GM19351 (cell line): Measurements from ENCODE around the gene NHSL1.

ENCODE experiments used
- ATAC-seq: cut with Tn5 transposase; IDR thresholded peaks from one replicate; pipeline ENCODE4 v1.9.1; 2021; ENCODE audit warnings: mild to moderate bottlenecking, moderate library complexity; ENCODE audit not compliant: unreplicated experiment

NHSL1 gene, protein sequence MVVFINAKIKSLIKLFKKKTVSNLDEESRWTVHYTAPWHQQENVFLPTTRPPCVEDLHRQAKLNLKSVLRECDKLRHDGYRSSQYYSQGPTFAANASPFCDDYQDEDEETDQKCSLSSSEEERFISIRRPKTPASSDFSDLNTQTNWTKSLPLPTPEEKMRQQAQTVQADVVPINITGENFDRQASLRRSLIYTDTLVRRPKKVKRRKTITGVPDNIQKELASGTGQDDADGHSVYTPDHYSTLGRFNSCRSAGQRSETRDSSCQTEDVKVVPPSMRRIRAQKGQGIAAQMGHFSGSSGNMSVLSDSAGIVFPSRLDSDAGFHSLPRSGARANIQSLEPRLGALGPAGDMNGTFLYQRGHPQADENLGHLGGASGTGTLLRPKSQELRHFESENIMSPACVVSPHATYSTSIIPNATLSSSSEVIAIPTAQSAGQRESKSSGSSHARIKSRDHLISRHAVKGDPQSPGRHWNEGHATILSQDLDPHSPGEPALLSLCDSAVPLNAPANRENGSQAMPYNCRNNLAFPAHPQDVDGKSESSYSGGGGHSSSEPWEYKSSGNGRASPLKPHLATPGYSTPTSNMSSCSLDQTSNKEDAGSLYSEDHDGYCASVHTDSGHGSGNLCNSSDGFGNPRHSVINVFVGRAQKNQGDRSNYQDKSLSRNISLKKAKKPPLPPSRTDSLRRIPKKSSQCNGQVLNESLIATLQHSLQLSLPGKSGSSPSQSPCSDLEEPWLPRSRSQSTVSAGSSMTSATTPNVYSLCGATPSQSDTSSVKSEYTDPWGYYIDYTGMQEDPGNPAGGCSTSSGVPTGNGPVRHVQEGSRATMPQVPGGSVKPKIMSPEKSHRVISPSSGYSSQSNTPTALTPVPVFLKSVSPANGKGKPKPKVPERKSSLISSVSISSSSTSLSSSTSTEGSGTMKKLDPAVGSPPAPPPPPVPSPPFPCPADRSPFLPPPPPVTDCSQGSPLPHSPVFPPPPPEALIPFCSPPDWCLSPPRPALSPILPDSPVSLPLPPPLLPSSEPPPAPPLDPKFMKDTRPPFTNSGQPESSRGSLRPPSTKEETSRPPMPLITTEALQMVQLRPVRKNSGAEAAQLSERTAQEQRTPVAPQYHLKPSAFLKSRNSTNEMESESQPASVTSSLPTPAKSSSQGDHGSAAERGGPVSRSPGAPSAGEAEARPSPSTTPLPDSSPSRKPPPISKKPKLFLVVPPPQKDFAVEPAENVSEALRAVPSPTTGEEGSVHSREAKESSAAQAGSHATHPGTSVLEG (N-terminal part only)

DNA sequence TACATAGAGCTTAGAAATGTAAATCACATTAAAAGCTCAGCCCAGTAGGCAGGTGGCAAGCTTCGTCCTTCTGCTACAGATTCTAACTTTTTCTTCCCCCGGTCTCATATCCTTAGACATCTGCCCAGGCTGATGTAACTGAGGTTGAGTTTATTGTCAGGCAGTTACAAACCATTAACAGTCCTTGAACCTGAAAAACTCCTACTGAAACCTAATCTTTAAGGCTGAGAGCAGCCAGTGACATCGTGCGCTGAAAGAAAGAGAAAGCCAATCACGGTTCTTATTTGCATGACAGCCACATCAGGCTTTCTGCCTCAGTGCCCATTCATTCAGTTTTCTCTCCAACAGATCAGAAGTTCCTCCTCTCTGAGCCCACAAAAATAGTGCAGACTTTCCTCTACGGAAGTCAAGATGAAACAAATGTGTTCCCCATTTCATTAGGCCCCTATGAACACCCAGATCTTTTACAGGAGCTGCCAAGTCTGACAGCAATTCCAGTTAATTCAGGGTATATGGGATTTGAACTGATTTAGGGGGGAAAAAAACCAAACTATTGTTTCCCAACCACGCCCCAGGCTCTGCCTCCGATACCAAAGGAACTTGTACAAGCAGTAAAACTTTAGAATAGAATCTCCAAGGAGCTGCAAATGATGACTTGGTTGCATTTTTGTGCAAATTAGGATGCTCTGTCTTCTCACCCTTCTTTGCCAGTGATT is at the start of gene NHSL1:
TSS of gene NHSL1 (minus strand) at position 192 of the 716 bp plus-strand sequence. CDS start 204 bp downstream, outside the sequence.
- ATAC-seq: peak; percentile 98

DNA sequence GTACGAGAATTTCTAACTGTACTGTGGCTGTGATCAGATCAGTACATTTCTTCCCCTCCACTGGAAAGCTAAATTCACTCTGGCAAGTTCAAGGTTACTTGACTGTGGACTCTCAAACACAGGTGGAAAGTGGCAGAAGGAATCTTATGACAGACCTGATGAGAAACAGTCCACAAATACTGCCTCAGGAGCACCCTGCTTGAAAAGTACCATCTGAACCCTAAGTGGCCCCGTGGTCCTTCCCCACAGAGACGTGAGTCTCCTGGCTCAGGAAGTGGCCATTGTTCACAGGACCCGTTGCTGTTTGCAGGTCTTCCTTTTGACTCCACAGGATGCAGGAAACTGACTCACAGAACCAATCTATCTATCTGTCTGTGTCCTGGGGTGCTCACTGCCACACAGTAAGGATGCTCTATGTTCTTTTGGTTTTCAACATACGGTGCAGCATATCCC is 47.5 kb upstream of the NHSL1 start:
- no peak for ATAC-seq

DNA sequence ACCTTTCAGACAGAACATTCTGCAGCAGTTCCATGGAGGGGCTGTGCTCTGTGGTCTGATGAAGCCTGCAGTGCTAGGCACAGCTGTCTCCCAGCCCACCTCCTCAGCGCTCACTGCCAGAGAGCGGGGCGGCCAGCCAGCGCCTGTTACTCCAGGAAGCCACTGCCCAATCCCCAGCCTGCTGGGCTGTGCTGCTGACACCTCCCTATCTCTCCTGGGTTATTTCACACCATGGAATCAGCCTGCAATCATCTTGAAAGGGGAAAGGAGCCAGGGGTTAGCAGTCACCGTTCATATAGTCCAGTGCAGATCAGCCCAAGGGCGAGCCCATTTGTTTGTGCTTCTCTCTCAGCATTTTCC is 46.3 kb upstream of the NHSL1 start:
- no peak for ATAC-seq

DNA sequence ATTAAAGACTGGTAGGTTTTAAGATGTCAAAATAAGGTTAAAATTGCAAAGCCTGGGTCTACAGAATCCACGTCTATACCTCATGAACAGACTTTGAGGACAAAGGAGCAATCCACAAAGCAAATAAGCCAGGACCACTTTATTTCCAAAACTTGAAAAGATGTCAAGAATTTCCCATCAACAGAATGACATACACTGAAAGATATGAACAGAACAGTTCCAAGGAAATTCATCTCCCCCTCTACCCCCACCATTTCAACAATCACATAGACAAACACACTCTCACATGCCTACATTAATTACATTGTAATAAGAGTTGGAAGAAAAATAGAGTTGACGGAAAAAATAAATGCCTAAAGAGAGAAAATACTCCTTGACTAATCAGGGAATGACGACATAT is 45.2 kb upstream of the NHSL1 start:
- no peak for ATAC-seq

DNA sequence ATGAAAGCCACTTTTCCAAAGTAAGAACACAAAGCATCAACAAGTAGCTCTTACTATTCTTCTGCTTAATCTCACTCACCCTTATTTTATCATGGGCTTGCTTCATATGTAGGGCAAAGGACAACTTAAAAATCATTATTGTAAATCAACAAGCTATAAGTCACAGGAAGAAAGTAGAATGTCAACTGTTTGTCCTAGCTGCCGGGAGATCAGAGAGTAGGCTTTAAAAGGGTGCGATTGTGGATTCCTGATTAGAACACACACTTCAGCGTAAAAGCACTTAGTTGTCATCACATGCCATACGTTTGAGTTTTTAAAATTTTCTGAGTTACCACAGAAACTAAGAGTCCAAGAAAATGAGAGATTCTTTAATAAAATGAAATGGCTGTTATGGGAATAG is 44.4 kb upstream of the NHSL1 start:
- no peak for ATAC-seq

DNA sequence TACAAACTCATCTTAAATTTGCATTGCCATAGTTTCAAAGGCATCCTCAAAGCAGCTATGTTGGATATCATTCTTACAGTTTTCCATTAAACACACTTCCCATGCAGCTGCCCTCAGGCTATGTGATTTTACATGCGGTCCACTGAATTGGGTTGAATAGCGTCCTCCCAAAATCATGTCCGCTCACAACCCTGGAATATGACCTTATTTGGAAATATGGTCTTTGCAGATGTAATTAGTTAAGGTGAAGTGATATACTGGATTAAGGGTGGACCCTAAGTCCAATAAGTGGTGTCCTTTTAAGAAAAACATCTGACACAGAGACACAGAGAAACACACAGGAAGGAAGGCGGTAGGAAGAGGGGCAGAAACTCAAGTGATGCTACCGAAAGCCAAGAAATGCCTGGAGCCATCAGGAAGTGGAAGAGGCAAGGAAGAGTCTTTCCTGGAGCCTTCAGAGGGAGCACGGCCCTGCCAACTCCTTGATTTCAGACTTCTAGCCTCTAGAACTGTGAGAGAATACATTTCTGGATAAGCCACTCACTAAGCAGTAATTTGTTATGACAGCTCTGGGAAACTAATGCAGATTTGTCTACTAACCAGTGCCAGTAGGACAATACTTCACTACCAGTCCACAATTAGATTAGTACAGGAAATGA is 42.7 kb upstream of the NHSL1 start:
- ATAC-seq: no peak

DNA sequence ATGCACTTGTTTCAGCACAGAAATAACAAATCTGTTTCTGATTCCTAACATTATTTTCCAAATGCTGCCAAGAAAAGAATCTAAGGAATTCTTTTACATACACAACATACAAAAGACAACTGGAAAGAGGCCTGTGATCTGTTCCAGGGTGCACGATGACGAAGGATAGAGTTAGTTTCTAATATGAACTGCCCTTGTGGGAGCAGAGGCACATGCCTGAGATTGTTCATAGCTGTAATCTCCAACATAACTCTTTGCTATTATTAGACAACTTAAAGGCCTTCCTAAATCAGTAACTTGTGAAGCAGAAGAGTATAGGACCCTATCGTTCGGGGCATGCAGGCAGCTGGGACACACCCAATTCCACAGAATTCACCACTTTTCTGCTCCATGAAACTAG is 41.2 kb upstream of the NHSL1 start:
- ATAC-seq: no peak

DNA sequence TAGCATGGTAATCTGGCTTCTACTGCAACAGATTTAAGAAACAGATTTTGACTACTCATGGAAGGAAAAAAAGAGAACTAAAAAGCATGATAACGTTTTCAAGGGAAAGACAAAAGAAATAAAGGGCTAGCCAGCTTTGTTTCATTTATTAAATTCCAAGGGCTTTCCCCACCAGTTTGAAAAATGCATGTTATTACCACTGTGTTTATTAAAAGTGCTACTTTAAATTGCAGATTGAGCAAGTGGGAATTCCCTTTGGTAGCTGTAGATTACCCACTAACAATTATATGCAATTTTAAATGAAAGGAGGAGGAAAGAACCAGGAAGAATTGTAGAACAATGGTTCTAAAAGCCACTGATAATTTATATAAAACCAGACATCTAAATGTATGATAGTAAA is 40.6 kb upstream of the NHSL1 start:
- no peak for ATAC-seq

DNA sequence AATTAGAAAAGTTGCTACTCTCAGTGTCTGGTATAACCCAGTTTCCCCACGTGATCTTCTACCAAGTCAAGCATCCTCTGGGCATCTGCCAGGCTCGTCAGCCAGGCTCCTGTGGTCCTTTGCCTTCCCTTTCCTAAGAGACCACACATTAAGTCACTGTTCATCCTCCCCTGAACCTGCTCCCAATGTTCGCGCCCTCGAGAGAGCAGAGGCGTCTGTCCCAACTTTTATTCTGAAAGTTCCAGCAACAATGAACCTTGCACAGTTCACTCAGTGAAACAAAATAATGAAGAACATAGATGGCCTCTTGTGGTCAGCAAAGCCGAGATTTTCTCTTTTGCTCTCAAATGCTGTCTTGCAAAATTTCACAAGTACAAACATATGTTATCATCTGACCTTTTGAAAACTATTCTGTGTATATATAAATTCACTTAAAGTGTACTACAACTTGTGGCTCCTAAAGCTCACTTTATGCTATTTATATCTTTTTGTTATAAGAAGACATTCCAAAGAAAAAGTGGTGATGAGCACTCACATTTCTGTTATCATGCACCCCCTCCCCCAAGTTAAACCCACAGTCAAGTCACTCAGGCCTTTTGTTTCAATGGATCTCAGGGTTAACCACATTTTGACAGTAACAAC is 39.2 kb upstream of the NHSL1 start:
- ATAC-seq: no peak

DNA sequence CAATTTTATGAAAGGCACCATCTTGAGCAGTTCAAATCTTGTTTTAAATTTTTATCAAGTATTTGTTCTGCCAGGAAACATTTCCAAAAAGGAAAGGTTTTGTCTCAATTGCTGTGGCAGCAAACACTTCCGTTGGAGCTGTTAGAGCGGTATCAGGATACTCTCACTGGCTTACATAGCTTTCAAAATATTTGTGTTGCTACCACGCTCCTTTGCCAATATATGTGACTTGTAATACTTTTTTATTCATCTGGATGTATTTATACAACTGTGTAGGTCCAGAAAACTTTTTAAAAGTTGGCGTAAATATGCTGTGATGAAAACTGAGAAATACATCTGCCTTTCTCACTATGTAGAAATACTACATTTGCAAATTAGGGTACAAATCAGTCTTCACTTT is 37.8 kb upstream of the NHSL1 start:
- ATAC-seq: no peak

DNA sequence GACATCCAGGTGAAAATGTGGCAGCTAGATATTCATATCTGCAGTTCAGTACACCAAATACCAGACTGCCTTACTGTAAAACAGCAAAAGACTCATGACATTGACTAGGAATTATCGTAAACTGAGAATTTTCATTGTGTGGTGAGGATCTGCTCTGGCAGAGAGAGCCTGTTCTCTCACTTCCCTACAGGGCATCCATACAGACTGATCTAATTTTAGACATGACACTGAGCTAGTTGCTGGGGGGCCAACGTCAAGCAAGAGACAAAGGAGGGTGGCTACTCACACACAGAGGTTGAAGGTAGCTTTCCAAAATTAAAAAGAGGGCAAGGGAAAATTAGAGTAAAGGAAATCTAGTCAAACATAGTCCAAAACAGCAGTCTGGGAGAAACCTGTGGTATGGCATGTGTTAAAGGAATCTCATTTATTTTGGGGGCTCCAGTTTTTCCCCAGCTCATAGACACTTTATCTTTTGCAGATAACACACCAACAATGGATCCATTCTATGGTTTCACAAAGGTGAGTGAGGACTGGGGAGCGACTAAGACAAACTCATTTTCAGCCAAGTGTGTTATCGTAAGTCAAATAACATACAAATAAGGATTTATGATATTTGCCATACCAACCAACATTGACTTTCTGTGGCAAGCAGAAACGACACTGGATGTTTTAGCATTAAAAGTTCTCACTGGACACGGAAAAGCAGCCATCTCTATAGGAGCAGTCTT is 36.6 kb upstream of the NHSL1 start:
- no peak for ATAC-seq

DNA sequence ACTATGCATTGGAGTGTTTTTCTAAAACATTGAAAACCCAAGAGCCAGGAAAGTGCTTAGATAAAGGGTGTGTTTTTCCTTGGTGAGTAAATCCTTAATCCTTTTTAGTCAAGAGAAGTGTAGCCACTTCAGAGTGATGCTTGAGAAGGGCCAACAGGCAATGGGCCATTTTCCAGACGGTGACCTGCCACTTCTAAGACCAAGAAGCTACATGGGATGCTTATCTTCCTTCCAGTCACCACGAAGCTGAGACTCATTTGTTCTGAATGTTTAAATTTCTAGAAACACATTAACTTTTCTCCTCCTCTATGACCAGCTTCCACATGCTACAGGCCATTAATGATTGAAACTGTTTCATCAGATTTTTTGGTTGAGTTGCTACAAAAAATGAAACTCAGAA is 34.4 kb upstream of the NHSL1 start:
- ATAC-seq: no peak

DNA sequence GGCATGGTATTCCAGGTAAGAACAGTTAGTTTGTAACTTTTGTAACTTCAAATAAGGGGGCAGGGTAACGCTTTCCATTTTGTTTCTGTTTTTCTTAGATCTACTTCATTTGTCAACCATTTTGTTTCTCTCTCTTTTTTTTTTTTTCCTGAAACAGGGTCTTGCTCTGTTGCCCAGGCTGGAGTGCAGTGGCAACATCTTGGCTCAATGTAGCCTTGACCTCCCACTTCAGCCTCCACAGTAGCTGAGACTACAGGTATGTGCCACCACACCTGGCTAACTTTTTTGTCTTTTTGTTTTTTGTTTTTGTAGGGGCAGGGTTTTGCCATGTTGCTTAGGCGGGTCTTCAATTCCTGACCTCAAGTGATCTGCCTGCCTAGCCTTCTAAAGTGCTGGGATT is 32.1 kb upstream of the NHSL1 start:
- ATAC-seq: no peak

DNA sequence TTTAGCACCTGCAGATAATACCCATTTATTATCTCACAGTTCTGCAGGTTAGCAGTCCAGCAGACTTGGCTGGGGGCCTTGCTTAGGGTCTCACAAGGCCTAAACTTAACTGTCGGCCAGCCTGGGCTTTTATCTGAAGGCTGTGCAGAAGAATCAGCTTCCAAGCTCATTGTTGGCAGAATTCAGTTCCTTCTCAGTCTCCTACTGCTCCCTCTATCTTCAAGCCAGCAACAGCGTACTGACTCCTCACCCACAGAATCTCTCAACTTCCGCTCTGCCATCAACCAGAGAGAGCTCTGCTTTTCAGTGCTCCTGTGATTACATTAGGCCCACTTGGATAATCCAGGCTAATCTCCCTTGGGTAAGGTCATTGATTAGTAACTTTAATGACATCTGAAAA is 30.2 kb upstream of the NHSL1 start:
- no peak for ATAC-seq

DNA sequence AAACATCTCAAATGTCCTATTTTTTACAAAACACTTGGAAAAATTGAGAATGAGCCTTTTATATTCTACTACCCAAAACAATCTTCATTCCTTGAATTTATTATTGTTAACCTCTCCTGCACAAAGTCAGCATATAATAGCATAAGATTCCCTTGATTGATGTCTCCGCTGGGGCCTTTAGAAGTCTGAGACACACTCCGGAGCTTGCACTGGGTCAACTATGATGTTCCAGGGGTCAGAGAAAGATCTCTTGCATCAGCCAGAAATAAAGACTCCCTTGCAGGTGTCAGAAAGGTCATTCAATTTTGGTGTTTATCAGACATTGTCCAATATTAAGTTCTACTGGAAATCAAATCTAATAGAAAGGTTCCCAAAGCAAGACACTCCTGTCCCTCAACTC is 29.7 kb upstream of the NHSL1 start:
- ATAC-seq: no peak

DNA sequence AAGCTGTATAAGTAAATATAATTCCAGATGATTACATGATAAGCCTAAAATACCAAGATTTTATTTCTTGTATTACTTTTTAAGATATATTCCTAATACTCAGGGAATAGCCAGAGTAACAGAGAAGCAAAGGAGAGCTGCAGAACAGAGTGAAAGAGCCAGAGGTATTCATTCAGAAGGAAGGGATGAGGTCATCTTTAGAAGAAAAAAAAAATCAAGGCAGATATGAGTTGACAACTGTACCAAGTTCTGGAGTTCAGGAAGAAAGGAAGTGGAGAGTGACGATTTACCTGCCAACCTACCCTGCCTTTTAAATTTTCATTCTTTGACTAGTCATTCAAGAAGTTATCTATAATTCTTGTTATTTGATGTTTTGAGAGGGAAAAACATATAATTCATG is 28.8 kb upstream of the NHSL1 start:
- ATAC-seq: no peak

DNA sequence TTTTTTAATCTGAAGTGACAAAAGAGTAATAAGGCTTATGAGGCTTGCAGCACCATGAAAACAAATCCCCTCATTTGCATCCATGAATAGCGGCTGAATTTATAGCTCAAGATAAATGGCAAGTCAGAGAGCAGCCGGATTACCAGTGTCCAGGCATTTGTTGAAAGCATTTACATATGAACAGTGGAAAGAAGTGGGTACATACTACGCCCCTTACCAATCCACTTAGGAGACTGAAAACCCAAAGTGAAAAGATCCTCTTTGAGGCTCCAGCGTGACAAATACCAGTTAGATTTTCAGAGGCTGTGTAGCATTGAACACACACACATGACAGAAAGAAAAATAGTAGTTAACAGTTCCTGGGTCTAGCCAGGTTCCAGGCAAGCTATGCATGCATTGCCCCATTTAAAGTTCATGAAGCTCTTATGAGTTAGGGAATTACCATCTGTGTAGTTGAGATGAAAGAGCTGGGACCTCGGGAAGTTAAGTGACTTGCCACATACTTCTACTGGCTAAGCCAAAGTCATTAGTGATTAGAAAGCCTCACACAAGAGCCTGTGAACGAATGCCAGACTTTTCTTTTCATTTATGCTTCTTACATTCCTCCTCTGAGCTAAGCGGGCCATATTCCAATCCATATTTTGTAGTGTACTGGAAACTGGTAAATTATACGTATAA is 28.3 kb upstream of the NHSL1 start:
- no peak for ATAC-seq

DNA sequence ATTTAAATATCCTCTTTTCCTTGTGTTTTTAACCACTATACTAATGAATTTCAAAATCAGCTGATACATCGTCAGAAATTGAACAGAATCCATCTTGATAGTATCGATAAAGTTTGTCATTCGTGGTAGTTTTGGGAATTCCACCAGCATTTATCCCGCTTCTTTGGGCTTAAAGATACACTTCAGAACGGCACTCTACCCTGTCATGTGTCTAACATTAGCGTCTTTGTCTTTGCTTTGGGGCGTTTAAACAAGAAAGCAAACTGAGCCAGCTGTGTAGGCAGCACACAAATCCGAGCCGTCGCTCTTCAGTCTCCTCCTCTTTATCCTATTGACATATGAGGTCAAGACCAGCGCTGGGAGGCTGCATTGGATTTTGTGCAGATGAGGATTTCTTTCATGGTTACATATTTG is 27.5 kb upstream of the NHSL1 start:
- ATAC-seq: no peak
